Activated CD4-positive, alpha-beta T cell treated with anti-CD3 and anti-CD28 coated beads, Interleukin-2, amount 50 U/mL, for 1 hour (primary cell): ENCODE measurements around the gene SPATA46.
"Not testable (repeated sequence)": the region's sequence is repeated elsewhere in the genome, so short reads cannot be mapped to it uniquely, and the experiment has no call there.

ENCODE experiments used
- DNase-seq: peaks from one replicate; pipeline ENCODE4 v3.0.0-alpha.2; 2020

SPATA46 gene

GRCh38 chr1:162376691-162377090 lies at the start of gene SPATA46:
TSS of gene SPATA46 (minus strand) at chr1:162376854. CDS start at chr1:162376790, 64 bp downstream.
- DNase-seq, result no peak

GRCh38 chr1:162422662-162423375 lies 46.2 kb upstream of the SPATA46 start:
- no peak for DNase-seq

- no peak for DNase-seq
These were observed 44.9 kb upstream of the SPATA46 start for GRCh38 chr1:162421258-162422164.

- no peak for DNase-seq
These were observed 43.5 kb upstream of the SPATA46 start for GRCh38 chr1:162420120-162420519.

- not testable (repeated sequence) for DNase-seq
These were observed 42.8 kb upstream of the SPATA46 start for GRCh38 chr1:162419450-162419931.

GRCh38 chr1:162418584-162418983 lies 41.9 kb upstream of the SPATA46 start:
- not testable (repeated sequence) for DNase-seq

GRCh38 chr1:162417650-162418049 lies 41.0 kb upstream of the SPATA46 start:
- no peak for DNase-seq

GRCh38 chr1:162416909-162417308 lies 40.3 kb upstream of the SPATA46 start:
- DNase-seq, result no peak

GRCh38 chr1:162416215-162416614 lies 39.6 kb upstream of the SPATA46 start:
- DNase-seq, result no peak

GRCh38 chr1:162412002-162412401 lies 35.3 kb upstream of the SPATA46 start, which contains the start of gene SH2D1B:
TSS of gene SH2D1B (minus strand) at chr1:162412136. CDS start at chr1:162412016, 120 bp downstream.
- DNase-seq, result no peak

GRCh38 chr1:162407539-162407938 lies 30.9 kb upstream of the SPATA46 start:
- no peak for DNase-seq

- DNase-seq, result no peak
These were observed 30.2 kb upstream of the SPATA46 start for GRCh38 chr1:162406811-162407210.

GRCh38 chr1:162405800-162406199 lies 29.1 kb upstream of the SPATA46 start:
- DNase-seq, result no peak

GRCh38 chr1:162404550-162405160 lies 28.0 kb upstream of the SPATA46 start:
- DNase-seq, result no peak

GRCh38 chr1:162400790-162401355 lies 24.2 kb upstream of the SPATA46 start:
- DNase-seq, result no peak

- no peak for DNase-seq
These were observed 22.4 kb upstream of the SPATA46 start for GRCh38 chr1:162398999-162399580.

- no peak for DNase-seq
These were observed 21.4 kb upstream of the SPATA46 start for GRCh38 chr1:162397943-162398560.

GRCh38 chr1:162397039-162397448 lies 20.4 kb upstream of the SPATA46 start:
- DNase-seq, result no peak

- no peak for DNase-seq
These were observed 19.7 kb upstream of the SPATA46 start for GRCh38 chr1:162396201-162396906.

- DNase-seq, result no peak
These were observed 15.3 kb upstream of the SPATA46 start for GRCh38 chr1:162391790-162392563.
